Activated CD4-positive, alpha-beta T cell treated with anti-CD3 and anti-CD28 coated beads for 1 hour (primary cell): ENCODE results near the gene ZNRF1.

Experiments used
- DNase-seq: peaks from one replicate; pipeline ENCODE4 v3.0.0-alpha.2; 2020

ZNRF1 gene

DNA sequence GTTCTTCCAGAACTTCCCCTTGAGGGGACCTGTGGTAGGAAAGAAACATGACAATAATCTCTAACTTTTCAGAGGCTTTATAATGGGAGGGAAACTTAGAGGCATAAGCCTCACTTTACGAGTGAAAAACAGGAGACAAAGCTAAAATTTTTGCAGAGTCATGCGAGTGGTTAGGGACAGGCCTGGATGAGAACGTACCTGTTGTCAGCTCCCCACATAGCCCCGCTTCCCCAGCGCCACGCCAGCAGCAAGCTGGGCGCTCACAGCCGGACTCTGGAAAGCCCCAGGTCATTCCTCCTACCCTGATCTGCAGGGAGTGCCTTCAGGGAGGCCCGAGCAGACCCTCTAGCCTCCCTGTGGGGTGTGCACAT is 64.1 kb downstream of the ZNRF1 start:
- no peak for DNase-seq

DNA sequence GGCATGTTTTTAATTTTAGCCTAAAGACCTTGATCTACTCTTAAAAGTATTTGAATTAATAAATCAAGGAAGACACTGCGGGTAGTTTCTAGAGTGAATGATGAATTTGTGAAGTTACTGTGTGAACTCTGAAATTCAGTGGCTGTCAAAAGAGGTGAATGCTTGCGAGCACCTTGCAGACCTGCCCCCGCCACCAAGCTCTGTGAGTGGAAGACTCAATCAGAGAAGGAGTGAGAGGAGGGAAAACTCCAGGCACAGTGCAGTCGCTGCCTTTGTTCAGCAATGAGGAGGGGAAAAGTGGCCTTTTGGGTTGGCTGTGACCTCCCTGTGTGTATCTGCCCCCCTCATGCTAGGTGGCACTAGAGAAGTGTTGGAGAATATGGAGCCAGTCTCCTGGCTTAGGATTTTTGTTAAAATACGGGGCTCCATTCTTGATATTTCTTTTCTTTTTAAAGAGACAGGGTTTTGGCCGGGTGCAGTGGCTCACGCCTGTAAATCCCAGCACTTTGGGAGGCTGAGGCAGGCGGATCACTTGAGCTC is 64.8 kb downstream of the ZNRF1 start:
- no peak for DNase-seq

DNA sequence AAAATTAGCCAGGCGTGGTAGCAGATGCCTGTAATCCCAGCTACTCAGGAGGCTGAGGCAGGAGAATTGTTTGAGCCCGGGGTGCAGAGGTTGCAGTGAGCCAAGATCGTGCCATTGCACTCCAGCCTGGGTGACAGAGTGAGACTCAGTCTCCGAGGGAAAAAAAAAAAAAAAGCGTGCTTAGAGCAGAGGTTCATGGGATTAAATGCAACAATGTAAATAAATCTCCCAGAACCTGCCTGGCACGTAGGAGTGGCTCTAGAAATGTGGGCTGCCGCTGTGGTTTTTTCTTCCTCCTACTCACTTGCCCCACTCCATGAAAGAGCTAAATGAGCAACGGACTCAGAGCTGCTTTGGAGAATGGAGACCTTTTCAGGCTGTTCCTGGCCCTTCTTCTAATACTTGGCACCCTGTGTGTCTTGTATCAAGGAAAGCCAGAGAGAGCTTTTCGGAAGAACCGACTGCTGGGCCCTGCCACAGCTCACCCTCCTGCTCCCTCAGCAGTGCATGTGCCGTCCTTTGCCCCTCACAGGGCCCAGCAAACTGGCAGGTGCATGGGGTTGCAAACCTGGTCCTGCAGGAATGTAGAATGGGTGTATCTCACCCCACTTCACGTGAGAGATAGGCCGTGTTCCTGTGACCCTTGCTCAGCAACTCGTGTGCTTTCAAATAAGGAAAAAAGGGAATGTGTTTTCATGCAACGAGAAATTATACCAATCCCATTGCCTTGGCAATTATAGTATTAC is 65.8 kb downstream of the ZNRF1 start:
- no peak for DNase-seq

DNA sequence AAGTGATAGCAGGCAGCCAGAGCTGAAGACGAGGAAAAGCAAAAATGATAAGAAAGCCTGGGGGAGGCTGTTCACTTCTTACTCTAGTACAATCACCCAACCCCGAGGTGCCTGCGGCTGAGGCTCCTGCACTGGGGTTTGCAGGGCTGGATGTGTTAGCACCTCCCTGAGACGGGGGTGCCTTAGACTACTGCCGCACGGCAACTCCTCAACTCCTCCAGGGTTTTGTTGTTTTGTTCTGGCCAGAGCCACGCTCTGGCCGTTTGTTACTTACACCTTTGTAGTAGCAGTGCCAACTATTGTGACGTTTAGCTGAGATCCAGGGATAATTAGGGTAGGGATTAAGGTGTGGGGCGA is 66.3 kb downstream of the ZNRF1 start:
- peak; percentile 15 for DNase-seq

DNA sequence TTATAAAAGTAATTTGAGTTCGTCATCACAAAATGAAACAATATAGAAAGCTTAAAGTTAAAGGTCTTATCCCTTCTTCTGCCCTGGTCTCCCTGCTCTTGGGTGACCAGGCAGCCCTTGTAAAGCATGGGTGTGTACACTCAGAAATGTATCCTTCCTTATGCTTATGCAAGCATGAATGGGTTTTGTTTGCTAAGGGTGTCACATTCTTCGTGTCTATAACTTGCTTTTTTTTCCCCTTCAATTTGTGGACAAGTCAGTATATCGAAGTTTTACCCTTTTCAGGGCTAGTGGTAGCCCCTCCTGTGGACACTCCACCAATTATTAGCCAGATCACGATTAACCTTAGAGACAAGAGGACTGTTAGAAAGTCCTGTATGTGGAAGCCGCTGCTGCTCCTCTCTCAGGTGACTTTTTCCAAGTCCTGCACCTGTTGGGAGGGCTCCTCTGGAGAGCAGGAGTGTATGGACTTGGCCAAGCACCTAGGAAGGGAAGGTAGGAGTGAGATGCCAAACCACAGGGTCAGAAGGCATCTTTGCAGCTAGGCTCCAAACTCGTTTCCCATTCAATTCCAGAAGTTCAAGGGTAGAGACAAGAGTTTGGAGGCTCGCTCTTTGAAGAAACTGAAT is 66.8 kb downstream of the ZNRF1 start:
- DNase-seq, result no peak

DNA sequence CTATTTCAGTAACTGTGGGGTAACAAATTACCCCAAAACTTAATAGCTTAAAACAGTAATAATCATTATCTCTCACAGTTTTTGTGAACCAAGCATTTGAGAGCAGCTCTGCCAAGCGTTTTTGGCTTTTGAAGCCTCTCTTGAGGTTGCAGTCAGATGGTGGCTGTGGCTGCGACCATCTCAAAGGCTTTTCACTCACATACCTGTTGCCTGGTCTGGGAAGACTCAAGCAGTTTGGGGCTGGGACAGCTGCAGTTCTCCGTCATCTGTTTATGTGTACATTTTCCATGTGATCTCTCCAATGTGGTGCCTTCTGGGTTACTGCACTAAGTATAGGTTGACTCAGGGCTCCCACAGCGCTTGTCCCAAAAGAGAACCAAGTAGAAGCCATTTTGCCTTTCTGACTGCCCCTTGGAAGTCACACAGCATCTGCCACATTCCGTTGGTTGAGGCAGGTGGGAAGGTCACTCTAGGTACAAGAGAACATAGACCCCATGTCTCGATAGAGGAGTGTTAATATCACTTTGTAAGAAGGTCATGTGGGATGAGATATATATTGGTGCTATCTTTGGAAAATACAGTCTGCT is 68.1 kb downstream of the ZNRF1 start:
- no peak for DNase-seq

DNA sequence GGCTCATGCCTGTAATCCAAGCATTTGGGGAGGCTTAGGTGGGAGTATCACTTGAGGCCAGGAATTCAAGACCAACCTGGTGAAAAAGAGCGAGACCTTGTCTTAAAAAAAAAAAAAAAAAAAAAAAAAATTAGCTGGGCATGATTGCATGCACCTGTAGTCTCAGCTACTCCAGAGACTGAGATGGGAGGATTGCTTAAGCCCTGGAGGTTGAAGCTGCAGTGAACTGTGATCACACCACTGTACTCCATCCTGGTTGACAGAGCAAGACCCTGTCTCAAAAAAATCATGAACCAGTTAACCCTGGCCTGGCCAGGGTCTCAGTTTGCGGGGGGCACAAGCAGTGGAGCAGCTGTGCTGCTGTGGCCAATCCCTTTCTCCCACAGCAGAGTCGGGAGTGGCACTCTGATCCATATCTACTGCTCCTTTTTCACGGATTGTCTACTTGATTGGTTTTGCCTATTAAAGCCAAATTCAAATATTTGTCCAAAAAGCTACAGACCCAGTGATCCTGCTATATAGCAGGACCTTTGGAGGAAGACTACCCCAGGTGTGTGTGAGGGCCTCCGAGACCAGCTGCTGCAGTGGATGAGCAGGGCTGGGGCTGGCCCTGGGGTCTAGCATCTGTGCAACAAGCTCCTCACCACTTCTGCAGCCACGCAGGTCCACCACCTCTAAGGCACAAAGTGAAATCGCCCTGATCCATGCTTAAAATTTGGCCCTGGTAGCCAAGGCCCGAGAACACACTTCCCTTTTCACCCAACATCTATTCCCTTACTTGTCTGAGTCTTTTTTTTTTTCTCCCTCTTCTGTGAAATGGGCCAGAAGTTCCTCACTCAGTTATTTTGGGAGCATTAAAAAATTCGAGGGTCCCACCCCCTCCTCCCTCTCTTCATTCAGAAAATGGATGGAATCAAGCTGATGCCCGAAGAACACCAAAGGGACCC is 69.5 kb downstream of the ZNRF1 start:
- no peak for DNase-seq

DNA sequence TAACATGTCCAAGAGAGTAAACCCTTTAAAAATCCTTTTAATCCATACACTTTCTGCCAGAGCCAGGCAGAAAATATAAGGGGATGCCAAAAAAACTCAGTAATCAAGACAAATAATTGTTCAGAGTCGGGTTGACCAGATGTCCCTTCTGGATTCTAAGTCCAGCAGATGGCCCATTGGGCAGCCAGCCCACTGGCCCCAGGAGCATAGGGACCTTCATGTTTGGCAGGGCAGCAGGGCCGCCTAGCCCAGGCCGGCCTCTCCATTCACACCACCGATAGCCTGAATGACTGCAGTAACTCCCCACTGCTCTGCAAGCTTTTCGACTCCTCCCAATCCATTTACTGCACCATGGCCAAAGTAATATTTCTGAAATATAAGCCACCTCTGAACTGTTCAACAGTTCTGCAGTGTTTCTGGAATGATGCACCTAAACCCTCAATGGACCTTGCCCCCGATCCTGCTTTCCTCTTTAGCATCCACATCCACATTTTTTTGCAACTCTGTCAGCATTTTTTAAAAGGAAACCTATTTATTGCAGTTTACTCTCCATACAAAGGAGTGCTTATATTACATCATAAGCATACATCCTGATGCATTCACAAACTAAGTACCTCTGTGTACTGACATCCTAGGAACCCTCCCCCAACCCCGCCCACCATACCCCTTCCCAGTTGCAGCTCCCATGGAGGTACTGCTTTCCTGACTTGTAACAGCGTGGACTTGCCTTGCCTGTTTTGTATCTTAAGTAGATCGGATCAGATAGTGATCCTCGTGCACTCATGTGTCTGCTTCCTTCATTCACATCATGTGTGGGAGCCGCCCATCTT is 71.4 kb downstream of the ZNRF1 start:
- DNase-seq, result no peak

DNA sequence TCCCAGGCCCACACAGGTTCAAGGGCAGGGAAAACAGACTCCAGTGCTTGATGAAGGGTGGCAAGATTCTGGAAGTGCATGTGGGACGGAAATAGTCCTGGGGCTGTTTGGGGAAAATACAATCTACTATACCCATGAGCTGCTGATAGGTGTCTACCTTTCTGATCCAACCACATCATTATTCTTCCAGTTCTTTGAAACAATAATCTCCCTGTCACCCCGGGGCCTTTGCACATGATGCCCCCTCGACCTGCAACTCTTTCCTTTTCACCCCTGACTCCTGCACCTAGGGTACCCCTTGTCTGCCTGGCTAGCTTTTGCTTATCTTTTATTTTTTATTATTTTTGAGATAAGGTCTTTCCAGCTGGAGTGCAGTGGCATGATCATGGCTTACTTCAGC is 72.8 kb downstream of the ZNRF1 start:
- no peak for DNase-seq

DNA sequence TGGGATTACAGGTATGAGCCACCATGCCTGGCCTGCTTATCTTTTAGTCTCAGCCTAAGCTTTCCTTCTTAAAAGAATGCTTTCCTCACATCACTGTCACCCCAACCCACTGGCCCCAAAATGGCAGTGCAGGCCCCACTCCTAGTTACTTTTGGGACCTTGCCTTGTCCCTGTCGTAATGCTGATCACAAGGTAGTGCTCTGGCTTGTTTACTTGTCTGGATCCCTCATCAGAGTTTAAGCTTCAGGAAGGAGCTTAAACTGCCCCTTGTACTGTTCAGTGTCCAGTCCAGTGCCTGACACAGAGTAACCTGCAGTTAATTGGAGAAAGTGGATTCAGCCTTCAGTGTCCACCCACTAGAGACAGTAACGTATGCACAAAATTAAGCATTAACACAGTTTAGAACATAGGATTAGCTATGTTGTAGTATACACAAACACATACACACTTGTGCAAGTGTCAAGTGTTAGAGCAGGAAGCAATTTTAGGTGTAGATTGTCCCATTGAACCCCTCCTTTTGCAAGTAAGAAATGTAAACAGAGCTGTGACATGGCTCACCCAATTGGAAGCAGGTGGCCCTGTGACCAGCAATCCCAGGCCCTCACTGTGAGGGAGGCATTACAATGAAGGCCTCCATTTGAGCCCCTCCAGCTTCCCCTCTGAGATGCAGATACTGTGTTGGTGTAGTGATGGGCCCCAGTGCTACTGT is 73.6 kb downstream of the ZNRF1 start:
- no peak for DNase-seq

DNA sequence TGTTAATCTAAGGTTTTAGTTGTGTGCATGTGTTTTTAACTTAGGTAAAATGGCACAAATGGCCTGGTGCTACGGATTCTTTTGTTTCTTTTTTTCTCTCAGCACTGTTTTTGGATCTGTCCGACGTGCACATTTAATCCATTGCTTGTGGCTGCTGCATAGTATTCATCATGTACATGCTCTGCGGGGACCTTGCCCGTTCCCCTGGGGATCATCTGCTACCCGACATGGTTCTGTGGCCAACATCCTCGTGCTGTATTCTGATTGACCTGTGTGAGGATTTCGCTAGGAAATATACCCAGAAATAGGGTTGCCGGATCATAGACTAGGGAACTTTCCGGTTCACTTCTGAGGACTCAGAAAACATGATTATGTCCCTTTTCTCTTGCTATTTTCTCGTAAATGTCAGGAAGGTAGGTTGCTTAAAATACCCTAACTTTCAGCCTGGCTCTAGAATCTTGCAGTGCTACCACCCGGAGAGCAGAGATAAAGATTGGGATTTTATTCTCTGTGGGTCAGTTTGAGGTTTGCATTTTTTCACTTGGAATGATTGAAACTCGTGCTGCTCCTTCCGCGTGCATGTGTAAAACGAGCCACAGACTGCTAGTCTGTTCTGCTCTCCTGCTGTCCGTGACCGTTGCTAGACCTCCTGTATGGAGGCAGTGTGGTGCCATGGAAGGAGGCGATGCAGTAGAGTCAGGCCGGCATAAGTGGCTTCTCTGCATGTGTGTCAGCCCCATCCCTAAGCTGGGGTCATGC is 74.9 kb downstream of the ZNRF1 start:
- DNase-seq, result no peak

DNA sequence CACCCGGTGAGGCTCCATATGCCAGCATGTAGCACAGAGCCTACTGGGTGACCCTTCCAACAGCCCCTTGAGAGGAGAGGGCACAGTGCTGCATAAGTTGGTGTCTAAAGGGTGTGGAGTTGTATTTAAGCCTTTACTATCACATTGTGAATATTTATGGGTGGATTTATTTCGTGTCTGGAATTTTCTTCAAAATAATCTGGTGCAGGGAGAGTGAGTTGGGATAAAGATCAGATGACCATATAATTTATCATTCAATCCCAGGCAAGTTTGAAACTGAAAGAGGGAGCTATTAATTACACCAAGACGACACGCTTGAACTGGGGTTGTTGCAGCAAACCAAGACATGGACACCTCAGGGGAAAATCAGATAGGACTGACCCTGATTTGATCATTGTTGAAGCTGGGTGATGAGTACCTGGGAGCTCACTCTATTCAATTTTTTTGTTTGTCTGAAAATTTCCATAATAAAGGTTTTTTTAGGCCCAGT is 75.5 kb downstream of the ZNRF1 start:
- DNase-seq, result no peak

DNA sequence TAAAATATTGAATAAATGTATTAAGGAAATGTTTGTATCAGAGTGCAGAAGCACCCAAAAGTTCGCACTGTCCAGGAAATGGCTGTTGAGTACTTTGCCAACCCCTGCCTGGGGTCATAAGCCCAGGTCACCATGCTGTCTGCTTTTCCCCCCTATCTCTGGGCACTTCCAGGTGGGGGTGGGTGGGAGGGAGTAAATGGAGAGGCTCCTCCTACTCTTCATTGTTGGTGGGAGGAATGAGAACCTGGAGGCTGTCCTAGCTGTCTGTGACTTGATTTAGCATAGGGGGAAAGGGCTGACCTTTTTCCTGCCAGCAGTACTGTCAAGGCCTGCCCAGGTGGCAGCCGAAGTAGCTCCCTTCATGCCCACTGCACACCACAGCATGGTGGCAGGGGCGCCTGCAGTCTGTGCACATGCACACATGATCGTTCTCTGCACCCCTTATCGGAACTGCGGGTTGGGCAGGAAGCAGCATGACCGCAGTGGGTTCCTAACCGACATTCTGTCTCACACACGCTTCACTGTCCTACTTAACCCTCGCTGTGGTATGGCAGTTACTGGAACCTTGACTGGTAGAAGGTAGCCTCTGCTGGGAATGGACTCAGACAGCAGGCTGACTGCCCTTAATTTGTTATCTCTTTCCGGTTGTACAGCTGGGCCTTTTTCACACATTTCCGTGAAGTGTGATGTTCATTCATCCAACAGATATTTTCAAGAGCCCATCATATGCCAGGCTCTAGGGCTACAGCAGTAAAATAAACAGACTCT is 76.3 kb downstream of the ZNRF1 start:
- peak; percentile 66 for DNase-seq

DNA sequence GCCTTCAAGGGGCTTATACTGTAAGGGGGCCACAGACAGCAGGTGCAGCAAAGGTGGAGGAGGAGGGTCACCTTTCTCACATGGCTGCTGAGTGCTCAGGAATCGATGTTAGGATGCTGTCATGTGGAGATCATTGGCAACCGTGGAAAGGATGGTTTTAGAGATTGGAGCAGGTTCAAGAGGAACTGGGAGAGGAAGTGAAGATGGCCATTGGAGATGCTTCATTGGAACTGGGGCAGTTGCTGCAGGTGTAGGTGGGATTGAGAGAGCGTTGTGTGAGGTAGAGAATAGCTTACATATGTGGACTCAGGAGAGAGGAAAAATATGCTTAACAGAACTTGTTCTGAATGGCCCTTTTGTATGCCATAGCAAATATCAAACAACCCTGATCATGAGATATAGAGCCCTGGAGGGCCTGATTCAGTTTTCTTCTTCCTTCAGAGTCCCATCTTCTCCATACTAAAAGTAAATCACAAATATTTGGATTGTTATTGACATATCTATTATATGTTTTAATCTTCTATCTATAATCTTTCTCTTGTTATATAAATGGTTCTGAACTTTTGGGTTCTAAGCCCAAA is 77.0 kb downstream of the ZNRF1 start:
- DNase-seq, result no peak

DNA sequence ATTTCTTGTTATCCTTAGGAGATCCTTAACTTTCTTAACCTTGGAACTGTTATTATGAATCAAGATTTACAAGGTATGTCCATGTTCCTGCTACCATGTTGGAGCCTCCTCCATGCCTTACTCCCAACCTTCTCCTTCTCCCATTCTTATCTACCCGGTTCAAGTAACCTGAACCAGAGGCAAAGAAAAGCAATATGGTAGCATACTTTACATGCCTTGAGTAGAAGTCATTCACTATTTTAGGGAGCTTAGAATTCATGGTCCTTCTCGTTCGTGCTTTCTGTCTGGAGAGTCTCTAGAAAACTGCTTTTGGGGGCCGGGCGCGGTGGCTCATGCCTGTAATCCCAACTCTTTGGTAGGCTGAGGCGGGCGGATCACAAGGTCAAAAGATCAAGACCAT is 80.1 kb downstream of the ZNRF1 start:
- DNase-seq, result no peak

DNA sequence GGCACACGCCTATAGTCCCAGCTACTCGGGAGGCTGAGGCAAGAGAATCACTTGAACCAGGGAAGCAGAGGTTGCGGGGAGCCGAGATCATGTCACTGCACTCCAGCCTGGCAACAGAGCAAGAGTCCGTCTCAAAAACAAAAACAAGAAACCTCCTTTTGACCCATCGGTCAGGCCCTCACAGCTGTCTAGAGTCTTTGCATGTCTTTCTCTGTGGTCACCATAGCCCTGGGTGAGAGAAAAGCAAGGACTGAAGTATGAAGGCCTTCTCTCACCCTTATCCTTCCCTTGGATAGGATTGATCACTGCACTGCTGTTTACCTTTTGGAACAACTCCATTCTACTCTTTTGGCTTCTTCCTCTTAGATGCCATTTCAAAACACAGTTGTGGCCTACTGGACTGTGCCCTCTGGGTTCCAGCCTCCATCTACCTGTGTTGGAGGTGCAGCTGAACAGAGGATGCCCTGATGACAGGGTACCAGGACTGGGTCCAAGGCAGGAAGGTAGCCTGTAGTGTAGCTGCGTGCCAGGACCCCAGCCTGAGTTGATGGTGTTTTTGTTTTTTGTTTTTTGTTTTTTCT is 80.6 kb downstream of the ZNRF1 start:
- no peak for DNase-seq

DNA sequence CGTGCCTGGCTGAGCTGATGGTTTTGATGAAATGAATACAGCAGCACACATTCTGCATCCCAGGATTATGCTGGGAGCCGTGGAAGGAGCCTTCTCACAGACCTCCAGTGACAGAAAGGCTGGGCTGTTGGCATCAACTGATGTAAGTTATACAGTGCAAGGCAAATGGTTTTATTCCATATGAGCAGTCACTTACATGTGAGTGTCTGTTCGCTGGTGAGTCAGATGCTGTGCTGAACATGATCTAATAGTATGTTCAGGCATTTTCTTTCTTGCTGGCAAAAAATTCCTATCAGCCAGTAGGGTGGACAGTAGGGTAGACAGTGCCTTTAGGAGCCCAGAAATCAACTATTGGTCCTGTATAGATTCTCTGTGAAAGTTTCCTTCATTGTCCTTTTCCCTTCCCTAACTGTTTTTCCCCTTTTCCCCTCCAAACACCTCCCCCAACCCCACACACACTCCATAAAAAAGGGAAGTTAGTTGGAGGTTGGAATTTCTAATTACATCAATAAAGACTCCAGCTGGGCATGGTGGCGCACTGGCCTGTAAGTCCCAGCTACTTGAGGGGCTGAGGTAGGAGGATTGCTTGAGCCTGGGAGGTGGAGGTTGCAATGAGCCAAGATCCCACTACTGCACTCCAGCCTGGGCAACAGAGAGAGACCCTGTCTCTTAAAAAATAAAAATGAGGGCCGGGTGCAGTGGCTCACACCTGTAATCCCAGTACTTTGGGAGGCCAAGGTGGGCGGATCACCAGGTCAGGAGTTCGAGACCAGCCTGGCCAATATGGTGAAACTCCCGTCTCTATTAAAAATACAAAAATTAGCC is 81.6 kb downstream of the ZNRF1 start:
- no peak for DNase-seq
